ENCODE results near the gene TAF12.
"Not testable (repeated sequence)": the region's sequence is repeated elsewhere in the genome, so short reads cannot be mapped to it uniquely, and the experiment has no call there.

TAF12 gene

DNA sequence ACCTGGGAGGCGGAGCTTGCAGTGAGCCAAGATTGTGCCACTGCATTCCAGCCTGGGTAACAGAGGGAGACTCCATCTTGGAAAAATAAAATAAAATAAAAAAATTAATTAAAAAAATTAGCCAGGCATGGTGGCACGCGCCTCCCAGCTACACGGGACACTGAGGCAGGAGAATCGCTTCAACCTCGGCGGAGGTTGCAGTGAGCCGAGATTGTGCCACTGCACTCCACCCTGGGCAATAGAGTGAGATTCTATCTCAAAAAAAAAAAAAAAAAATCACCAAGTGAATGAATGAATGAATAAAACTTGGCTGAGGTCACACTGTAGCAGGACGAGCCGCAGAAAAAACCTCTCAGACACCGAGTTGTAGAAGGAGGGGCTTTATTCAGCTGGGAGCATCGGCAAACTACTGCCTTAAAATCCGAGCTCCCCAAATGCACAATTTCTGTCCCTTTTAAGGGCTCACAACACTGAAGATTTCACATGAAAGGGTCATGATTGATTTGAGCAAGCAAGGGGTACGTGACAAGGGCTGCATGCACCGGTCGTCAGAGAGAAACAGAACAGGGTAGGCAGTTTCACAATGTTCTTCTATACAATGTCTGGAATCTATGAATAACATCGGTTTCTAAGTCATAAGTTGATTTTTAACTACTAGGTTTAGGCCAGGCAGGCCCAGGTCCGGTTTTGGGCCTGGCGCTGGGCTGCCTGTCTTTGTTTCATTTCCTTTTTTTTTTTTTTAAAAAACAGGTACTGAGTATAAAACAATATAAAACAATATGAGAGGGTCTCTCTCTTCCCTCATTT, 56.1 kb downstream of the TAF12 start:
- in situ Hi-C loops (cut with MboI; ENCODE audit: low sequenced_read_pairs): not testable (repeated sequence)

DNA sequence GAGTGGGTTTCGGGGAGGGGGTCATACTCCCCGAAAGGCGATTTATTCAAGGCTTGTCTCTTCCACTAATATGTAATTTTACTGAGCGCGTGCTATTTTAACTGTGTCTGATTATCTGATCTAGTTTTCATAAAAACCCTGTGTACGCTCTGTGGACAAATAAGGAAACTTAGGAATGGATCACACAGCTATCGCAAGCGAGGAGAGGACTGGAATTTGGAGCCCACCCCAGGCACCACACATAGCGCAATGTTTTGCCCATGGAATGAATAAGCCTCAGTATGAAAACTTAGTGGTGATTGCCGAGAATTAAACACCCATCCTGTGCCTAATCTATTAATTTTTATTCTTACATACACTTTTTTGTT, 60.6 kb downstream of the TAF12 start:
- in situ Hi-C loops (cut with MboI; ENCODE audit: low sequenced_read_pairs): no loop called here

DNA sequence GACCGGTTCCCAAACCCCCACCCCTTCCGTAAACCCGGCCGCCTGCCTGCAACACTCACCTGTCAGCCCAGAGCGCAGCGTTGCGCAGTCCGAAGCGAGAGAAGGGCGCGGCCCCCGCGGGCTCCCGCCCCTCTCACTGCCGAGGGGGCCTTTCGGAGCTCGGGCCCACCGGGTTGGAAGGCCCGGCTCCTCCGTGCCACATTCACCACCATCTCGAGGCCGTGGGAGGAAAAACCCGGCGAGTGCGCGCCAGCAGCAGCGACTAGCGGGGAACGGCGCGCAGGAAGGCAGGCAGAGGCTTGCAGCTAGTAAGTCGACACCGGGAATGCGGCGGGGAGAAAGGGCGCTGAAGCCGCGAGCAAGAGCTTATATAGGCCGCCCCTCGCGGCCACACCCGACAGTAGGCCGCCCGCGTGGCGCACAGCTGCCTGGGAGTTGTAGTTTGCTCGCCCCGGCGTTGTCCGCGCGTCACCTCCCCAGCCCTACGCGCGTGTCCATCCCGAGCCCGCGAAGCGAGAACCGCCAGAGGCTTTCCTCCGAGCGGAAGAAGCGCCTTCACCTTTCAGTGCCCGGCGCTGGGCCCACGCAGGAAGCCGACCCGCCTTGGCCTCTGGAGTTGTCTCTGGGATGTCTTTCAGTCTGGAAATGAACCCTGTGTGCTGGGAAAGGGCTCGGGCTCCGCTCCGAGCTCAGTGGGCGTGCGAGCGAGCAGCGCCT, 61.2 kb downstream of the TAF12 start:
- in situ Hi-C loops (cut with MboI; ENCODE audit: low sequenced_read_pairs): no loop called here

DNA sequence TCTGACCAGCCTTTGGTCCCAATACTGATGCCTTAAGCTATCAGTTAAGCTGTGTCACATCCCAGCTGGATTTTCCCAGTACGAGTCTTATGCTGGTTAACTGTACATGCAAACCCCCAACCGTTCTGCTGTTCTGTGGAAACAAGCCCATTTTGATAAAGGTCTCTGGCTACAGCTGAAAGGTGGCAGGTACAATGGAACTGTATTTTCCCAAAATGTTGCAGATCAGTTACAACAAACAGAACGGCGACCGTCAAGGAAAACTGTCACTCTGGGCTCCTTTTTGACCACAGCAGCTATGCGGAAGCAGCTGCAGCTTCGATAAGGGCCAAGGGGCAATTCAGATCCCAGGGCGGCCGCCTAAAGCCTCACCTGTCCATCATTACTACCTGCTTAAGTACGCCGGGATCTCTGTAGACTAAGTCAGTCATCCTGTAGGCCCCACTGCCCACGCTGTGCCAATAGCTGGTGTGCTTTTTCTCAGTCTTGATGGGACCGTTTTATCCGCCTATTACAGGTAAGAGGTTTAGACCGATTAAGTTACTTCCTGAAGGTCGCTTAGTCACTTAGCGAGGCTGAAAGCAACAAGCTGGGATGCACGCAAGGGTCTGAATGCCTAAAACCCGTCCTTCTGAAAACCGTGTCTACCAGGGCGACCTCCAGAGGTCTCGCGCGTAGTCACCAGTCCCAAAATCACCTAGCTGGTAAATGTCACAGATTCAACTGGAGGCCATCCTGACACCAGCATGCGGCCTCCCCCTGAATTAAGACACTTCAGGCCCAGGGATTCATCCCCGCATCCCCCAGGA, 61.9 kb downstream of the TAF12 start:
- in situ Hi-C loops (cut with MboI; ENCODE audit: low sequenced_read_pairs): no loop called here

DNA sequence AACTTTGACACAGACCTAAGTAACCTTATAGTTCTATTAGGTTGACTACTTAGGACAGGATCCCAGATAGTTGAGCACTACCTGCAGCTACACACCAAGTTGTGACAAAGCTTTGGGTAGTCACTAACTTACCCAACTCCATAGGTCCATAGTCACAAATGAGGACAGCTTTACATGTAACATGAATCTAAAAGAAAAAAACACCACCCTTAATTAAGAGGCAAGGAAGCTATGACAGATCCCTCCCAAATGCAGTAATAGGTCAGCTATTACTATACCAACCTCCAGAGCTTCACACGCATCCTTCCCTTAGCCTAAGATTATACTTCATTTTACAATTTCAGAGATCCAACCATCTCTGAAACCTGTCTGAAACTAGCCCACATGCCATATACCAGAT, 63.5 kb downstream of the TAF12 start:
- in situ Hi-C loops (cut with MboI; ENCODE audit: low sequenced_read_pairs): no loop called here

DNA sequence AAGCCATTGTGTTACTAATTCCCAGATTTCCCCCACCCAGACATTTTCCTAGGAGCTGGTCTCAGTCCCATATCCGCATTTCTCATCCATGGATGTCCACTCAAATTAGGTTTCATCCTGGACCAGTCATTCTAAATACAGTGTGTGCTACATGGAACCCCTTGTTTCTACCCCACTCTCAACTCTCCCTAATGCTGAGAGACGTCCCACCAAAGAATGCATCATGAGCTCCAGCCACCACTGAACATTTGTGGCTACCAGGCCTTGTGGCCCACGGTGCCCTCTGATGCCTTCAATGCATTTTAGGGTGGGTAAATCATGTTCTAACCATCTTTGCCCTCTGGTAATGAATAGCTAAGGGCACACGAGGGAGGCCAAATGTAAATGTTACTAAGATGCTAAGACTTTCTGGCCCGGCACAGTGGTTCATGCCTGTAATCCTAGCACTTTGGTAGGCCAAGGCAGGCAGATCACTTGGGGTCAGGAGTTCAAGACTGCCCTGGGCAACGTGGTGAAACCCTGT, 64.1 kb downstream of the TAF12 start:
- in situ Hi-C loops (cut with MboI; ENCODE audit: low sequenced_read_pairs): no loop called here

DNA sequence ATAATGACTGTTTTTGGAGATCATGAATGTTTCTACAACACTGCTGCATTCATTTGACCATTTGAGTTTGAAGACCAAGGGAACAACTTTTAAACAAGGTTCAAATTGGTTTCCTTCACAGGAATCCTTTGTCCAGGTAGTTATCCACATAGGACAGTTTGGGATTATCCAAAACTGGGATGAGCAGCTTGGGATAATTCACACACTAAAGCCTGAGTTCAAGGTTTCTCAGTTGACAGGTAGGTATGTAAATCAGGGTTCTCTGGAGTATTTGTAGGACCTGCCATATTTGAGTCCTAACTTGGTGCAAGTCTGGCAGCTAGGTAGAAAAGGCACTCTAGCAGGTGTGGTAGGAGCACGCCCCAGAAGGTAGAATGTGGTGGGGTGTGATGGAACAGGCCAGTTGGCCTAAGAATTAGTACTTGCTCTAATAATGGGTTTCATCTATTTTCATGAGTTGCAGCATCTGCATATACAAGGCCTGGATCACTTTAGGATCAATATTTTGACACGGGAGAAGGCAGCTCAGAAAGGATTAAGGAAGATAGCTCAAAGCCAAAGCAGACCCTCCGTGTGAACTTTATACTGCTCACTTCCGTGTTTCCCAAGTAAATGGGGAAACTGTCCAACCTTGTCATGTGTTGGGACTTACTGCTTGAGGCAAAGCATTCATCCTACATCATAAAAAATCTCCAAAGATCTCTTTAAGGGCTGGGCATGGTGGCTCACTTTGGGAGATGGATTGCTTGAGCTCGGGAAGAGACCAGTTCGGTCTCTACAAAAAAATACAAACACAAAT, 64.9 kb downstream of the TAF12 start:
- in situ Hi-C loops (cut with MboI; ENCODE audit: low sequenced_read_pairs): no loop called here

DNA sequence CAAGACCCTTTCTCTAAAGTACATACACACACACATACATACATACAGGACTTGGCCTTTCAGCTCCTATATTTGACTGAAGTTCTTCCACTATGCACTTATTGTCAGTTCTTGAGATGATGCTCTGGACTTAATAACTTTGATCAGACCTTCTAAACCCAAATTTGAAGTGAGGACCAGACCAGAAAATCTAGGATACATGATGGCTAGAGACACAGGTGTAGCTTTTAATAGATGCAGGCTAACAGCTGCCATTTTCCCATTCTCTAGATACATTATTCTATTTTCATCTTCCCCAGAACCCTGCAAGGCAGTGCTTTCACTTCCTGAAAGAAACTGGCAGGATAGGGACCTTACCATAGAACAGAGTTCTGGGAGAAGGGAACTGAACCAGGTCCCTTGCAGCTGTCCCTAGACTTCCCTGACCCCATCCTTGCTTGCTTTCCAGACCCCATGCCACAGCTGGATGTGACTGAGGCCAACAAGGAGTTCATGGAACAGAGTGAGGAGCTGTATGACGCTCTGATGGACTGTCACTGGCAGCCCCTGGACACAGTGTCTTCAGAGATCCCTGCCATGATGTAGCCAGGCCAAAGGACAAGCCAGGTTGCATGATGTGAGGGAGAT, 65.7 kb downstream of the TAF12 start:
- in situ Hi-C loops (cut with MboI; ENCODE audit: low sequenced_read_pairs): no loop called here

DNA sequence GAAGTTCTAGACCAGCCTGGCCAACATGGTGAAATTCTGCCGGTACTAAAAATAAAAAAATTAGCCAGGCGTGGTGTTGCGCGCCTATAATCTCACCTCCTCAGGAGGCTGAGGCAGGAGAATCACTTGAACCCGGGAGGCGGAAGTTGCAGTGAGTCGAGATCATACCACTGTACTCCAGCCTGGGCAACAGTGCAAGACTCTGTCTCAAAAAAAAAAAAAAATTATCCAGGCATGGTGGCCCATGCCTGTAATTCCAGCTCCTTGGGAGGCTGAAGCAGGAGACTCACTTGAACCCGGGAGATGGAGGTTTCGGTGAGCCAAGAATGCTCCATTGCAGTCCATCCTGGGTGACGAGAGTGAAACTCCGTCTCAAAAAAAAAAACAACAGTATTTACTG, 69.3 kb downstream of the TAF12 start:
- in situ Hi-C loops (cut with MboI; ENCODE audit: low sequenced_read_pairs): no loop called here

DNA sequence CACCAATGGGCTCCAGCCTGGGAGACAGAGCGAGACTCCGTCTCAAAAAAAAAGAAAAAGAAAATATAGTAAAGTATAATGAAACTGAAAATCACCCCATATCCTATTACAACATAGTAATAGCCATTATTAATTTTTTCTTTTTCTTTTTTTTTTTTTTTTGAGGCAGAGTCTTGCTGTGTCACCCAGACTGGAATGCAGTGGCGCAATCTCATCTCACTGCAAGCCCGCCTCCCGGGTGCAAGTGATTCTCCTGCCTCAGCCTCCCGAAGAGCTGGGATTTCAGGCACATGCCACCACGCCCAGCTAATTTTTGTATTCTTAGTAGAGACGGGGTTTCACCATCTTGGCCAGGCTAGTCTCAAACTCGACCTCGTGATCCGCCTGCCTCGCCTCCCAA, 70.0 kb downstream of the TAF12 start:
- in situ Hi-C loops (cut with MboI; ENCODE audit: low sequenced_read_pairs): not testable (repeated sequence)

DNA sequence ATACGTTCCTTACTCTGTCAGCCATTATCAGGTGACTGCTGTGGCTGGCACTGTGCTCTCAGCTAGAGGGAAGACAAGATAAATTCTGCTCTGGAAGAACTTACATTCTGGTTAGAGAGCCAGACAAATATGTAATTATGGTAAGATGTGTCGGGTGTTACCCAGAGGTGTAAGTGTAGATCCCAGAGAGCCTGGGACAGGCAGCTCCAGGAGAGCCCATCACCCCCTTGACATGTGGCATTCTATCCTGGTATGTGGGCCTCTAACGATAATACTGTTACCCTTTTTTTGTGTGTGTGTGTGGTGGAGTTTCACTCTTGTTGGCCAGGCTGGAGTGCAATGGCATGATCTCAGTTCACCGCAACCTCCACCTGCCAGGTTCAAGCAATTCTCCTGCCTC, 71.0 kb downstream of the TAF12 start:
- in situ Hi-C loops (cut with MboI; ENCODE audit: low sequenced_read_pairs): no loop called here

DNA sequence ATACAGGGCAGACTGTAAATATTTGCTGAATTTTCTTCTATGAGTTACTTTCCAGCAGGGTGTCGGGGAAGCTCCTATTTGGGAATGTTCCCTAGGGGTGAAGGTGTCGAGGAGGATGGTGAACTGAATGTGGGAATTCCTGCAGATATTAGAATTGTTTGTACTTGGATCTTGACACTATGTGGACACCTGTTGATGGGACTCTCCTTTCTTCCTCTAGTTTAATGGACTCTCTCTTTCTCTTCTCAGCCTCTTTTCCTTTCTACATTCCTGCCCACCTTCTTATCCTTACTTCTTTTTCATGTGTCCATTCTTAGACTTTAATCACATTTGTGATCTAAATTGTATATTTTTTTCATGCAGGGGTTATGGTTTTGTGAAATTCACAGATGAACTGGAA, 75.9 kb downstream of the TAF12 start:
- in situ Hi-C loops (cut with MboI; ENCODE audit: low sequenced_read_pairs): no loop called here

DNA sequence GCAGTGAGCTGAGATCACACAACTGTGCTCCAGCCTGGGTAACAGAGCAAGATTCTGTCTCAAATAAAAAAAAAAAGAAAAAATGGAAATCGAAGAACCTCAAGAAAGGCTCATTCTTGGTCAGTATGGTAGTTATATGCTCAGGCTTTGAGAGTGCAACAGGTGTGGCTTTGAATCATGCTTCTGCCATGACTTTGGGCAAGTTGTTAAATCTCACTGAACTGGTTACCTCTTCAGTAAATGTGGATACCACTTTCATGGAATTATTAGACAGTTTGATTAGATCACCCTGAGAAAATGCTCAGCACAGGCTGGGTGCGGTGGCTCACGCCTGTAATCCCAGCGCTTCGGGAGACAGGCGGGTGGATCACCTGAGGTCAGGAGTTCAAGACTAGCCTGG, 77.1 kb downstream of the TAF12 start:
- in situ Hi-C loops (cut with MboI; ENCODE audit: low sequenced_read_pairs): no loop called here

DNA sequence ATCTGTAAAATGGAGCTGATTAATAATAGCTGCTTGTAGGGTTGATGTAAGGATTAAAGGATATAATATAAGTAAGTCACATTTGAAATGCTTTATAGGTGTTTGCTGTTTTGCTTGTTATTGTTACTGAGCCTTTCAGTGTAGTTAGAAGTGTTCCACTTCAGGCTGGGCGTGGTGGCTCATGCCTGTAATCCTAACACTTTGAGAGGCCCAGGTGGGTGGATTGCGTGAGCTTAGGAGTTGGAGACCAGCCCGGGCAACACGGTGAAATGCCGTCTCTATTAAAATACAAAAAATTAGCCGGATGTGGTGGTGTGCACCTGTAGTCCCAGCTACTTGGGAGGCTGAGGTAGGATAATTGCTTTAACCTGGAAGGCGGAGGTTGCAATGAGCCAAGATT, 77.8 kb downstream of the TAF12 start:
- in situ Hi-C loops (cut with MboI; ENCODE audit: low sequenced_read_pairs): no loop called here

DNA sequence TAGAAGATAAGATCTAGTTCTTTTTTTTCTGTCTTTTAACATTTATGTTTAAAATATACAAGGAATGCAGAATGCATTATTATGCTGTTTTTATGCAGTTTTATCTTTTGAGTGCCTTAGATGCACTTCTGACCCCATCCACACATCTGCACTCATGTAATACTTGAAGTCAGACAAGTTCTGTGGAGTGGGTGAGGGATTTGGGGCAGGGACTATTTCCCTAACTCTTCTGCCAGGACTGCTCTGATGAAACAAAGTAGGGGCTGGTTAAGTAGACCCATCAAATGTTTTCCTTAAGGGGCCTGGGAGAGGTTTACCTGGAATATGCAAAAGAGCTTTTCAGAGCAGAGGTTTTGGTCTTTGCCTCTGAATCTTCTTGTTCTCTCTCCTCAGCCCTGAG, 78.6 kb downstream of the TAF12 start:
- in situ Hi-C loops (cut with MboI; ENCODE audit: low sequenced_read_pairs): no loop called here

DNA sequence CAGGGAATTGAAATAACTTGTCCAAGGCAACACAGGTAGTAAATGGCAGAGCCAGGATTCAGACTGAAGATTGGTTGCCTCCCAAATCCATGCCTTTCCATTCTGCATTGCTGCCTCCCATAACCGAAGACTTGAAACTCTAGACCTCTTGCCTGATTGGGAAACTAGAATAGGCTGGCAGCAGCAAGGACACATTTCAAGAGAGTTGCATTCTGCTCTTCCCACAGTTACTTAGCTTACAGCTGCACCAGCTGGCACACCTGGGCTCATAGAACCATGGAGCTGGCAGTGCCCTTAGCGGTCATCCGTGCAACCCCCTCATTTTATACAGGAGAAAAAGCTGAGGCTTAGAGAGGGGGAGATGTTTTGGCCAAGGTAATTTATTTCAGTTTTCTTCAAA, 82.0 kb downstream of the TAF12 start:
- in situ Hi-C loops (cut with MboI; ENCODE audit: low sequenced_read_pairs): no loop called here

Data from HL-60/S4 (cell line).